Fibroblast of lung (primary cell): Measurements from ENCODE around the gene CAV3. TPM values are rescaled to one million over a fixed set of nuclear protein-coding genes. Genes with fewer than 3 reads are reported as not detected.

Experiments used
- DNase-seq, 2 donors: peaks; one replicate each; pipeline versions ENCODE4 v3.0.0 to v3.0.0-alpha.2; 2010; ENCODE audit warnings: low read depth in 2 of 2
- H2AFZ ChIP-seq: 2 replicates; pipeline ENCODE4 v1.5.1; 2012; ENCODE audit warnings: low read length, control low read depth, inconsistent platforms
- H3K27ac ChIP-seq: 2 replicates; pipeline ENCODE4 v1.5.1; 2011; ENCODE audit warnings: low read length, control low read depth; ENCODE audit not compliant: insufficient read depth
- H3K27me3 ChIP-seq: 2 replicates; pipeline ENCODE4 v1.5.1; 2011; ENCODE audit warnings: mild to moderate bottlenecking, low read length; ENCODE audit not compliant: control insufficient read depth, insufficient read depth
- H3K36me3 ChIP-seq: 2 replicates; pipeline ENCODE4 v1.5.1; 2011; ENCODE audit warnings: low read length; ENCODE audit not compliant: control insufficient read depth, insufficient read depth
- H3K4me1 ChIP-seq: 2 replicates; pipeline ENCODE4 v1.5.1; 2011; ENCODE audit warnings: low read length; ENCODE audit not compliant: control insufficient read depth, insufficient read depth; ENCODE audit errors: extremely low read depth
- H3K4me2 ChIP-seq: 2 replicates; pipeline ENCODE4 v1.5.1; 2011; ENCODE audit warnings: low read length, control low read depth; ENCODE audit not compliant: insufficient read depth; ENCODE audit errors: extremely low read depth
- H3K4me3 ChIP-seq, 4 experiments: fragments of 200-600 bp in 1 of 4; sonication (generic) in 1 of 4; replicated peaks in 1 of 4; 2 replicates each; pipeline ENCODE4 v1.5.1; 2011 to 2016; ENCODE audit warnings: low read length in 4 of 4, low read depth in 3 of 4, mild to moderate bottlenecking in 3 of 4, control low read depth in 2 of 4, inconsistent platforms in 1 of 4, mixed read lengths in 1 of 4; ENCODE audit not compliant: insufficient read depth in 1 of 4; ENCODE audit errors: control extremely low read depth in 1 of 4
- H3K79me2 ChIP-seq: 2 replicates; pipeline ENCODE4 v1.5.1; 2012; ENCODE audit warnings: mild to moderate bottlenecking, low read length, inconsistent platforms; ENCODE audit not compliant: control insufficient read depth, insufficient read depth
- H3K9ac ChIP-seq: 2 replicates; pipeline ENCODE4 v1.5.1; 2011; ENCODE audit warnings: mild to moderate bottlenecking, low read length, control low read depth; ENCODE audit not compliant: insufficient read depth
- H3K9me3 ChIP-seq: 2 replicates; pipeline ENCODE4 v1.5.1; 2012; ENCODE audit warnings: low read depth, low read length; ENCODE audit not compliant: control insufficient read depth, insufficient read depth
- H4K20me1 ChIP-seq: 2 replicates; pipeline ENCODE4 v1.5.1; 2011; ENCODE audit warnings: low read length; ENCODE audit not compliant: control insufficient read depth, insufficient read depth; ENCODE audit errors: extremely low read depth
- EZH2 ChIP-seq: IDR thresholded peaks from 2 replicates; pipeline ENCODE4 v1.5.1; 2012; ENCODE audit warnings: low read length, control low read depth, mild to moderate bottlenecking; ENCODE audit errors: missing control alignments
- polyA plus RNA-seq, 2 donors: library from polyadenylated mRNA; depleted of rRNA in 1 of 2; stranded (reverse) in 1 of 2; unstranded in 1 of 2; fragments of >200 nt; gene quantifications; 2 replicates each; pipeline ENCODE4 v1.2.1, GENCODE V29; 2011 to 2012; ENCODE audit warnings: missing spikeins in 1 of 2
- total RNA-seq: library from RNA; depleted of rRNA; stranded (reverse); fragments of >200 nt; gene quantifications from 2 replicates; pipeline ENCODE4 v1.2.1, GENCODE V29; 2014
- TF ChIP-seq, protein P1 (sequence below), 2 donors: IDR thresholded peaks in 1 of 2; conservative IDR thresholded peaks in 1 of 2; 1 replicate in 1 of 2; 2 replicates in 1 of 2; pipeline ENCODE4 v1.5.1; 2011 to 2012; ENCODE audit warnings: low read length in 2 of 2, control low read depth in 1 of 2, inconsistent platforms in 1 of 2, low read depth in 1 of 2, mild to moderate bottlenecking in 1 of 2

CAV3 gene
- total and polyA plus RNA-seq, 2 donors (not counting 1 experiment from before 2014, with no cell fraction given), result not detected

- Histone ChIP-seq H2AFZ (no peak overlapping the region), H3K36me3 (no peaks in the 10 kb centered on the region), H3K27ac (no peak overlapping the region), H3K9ac (no peak overlapping the region), H4K20me1 (no peaks in the 10 kb centered on the region), H3K79me2 (no peaks in the 10 kb centered on the region), H3K4me3 (no peak overlapping the region), H3K9me3 (no peaks in the 10 kb centered on the region), H3K27me3 (no peaks in the 10 kb centered on the region), H3K4me2 (no peak overlapping the region), H3K4me1 (peaks cover 8% of the 10 kb centered on the region)
- TF ChIP-seq, protein P1, sequence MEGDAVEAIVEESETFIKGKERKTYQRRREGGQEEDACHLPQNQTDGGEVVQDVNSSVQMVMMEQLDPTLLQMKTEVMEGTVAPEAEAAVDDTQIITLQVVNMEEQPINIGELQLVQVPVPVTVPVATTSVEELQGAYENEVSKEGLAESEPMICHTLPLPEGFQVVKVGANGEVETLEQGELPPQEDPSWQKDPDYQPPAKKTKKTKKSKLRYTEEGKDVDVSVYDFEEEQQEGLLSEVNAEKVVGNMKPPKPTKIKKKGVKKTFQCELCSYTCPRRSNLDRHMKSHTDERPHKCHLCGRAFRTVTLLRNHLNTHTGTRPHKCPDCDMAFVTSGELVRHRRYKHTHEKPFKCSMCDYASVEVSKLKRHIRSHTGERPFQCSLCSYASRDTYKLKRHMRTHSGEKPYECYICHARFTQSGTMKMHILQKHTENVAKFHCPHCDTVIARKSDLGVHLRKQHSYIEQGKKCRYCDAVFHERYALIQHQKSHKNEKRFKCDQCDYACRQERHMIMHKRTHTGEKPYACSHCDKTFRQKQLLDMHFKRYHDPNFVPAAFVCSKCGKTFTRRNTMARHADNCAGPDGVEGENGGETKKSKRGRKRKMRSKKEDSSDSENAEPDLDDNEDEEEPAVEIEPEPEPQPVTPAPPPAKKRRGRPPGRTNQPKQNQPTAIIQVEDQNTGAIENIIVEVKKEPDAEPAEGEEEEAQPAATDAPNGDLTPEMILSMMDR (conservative IDR thresholded peaks at IDR 0.05 in 1 of 2, IDR thresholded peaks at IDR 0.05 in 1 of 2; ENCODE audit: low read depth in 1 of 2, low read length in 2 of 2), result no peak
- no peak for TF ChIP-seq EZH2
- DNase-seq, result no peak
These were observed 2.8 kb downstream of the CAV3 start for GRCh38 chr3:8736436-8736835.

DNA sequence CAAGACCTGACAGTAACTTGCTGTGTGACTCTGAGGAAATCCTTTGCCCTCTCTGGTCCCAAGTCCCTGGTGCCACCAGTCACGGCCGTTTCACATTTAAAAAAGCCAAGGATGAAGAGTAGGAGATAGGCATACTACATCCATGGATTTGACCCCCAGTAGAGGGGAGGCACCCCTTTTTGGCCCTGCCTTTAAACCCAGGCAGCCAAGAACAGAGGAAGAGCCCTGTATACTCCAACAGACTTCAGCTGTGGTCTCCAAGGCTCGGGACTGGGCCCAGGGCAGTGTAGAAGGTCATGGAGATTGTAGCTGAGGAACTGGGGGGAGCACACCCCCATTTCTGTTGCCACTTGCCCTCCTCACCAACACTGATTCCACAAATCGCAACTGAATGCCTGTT is 3.7 kb downstream of the CAV3 start:
- H3K4me1 ChIP-seq, result peaks cover 17% of the 10 kb centered on the region
- no peak overlapping the region for H3K27ac ChIP-seq
- no peak overlapping the region for H3K4me2 ChIP-seq
- H4K20me1 ChIP-seq, result no peaks in the 10 kb centered on the region
- no peak overlapping the region for H2AFZ ChIP-seq
- no peak overlapping the region for H3K9ac ChIP-seq
- no peaks in the 10 kb centered on the region for H3K79me2 ChIP-seq
- H3K27me3 ChIP-seq, result no peaks in the 10 kb centered on the region
- TF ChIP-seq, protein P1 (conservative IDR thresholded peaks at IDR 0.05 in 1 of 2, IDR thresholded peaks at IDR 0.05 in 1 of 2; ENCODE audit: low read depth in 1 of 2, low read length in 2 of 2), result no peak
- TF ChIP-seq EZH2, result no peak
- no peak for DNase-seq
- no peak overlapping the region for H3K4me3 ChIP-seq
- H3K36me3 ChIP-seq, result no peaks in the 10 kb centered on the region
- H3K9me3 ChIP-seq, result no peaks in the 10 kb centered on the region

- DNase-seq, result no peak
- Histone ChIP-seq H3K4me3 (no peak overlapping the region), H3K4me1 (peaks cover 20% of the 10 kb centered on the region), H3K9ac (no peak overlapping the region), H2AFZ (no peak overlapping the region), H4K20me1 (no peaks in the 10 kb centered on the region), H3K9me3 (no peaks in the 10 kb centered on the region), H3K36me3 (no peaks in the 10 kb centered on the region), H3K27ac (no peak overlapping the region), H3K79me2 (no peaks in the 10 kb centered on the region), H3K27me3 (no peaks in the 10 kb centered on the region), H3K4me2 (no peak overlapping the region)
- no peak for TF ChIP-seq EZH2
- TF ChIP-seq, protein P1 (conservative IDR thresholded peaks at IDR 0.05 in 1 of 2, IDR thresholded peaks at IDR 0.05 in 1 of 2; ENCODE audit: low read depth in 1 of 2, low read length in 2 of 2), result no peak
These were observed 4.2 kb downstream of the CAV3 start for GRCh38 chr3:8737823-8738222.
